ENCODE data around the gene BHLHA9.

GRCh38 chr17:1229349-1229899, 40.8 kb upstream of the BHLHA9 start:
- TF ChIP-seq CTCF (IDR thresholded peaks at IDR 0.05): no peak
- TF ChIP-seq POLR2A (IDR thresholded peaks at IDR 0.05): peak; percentile 47
- no peak for TF ChIP-seq POLR2AphosphoS5 (IDR thresholded peaks at IDR 0.05)
